Measurements from ENCODE around the gene RNF19B.

RNF19B gene

DNA sequence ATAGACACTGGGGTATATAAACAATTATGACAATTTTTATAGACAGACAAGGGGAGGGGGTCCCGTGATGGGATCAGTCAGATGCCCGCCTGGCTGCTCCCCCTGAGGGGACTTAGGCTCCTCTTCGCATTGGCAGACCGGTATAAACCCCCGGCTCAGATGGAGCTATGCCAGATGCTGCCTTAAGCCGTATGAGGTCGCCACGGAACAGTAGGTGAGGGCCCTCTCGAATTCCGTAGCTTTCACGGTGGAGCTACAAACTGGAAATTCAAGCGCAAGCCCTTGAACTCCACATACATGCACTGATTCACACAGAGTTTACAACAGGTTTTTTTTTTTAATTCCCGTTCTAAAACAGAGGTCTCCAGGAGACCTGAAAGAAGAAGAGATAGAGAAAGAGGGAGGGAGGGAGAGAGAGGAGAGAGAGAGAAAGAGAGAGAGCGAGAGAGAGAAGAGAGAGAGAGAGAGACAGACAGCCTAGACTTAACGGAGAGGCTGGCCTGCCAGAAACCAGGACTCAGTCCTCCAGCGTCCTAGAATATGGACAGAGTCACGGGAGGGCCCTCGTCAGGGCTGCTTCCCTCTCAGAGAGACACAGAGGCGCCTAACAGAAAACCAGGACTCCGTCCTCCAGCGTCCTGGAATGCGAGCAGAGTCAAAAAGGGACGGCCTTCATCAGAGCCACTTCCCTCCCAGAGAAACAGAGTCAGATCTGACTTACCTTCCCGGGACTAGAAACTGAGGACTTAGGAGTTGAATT is 39.0 kb downstream of the RNF19B start:
- H3K4me3 ChIP-seq (ENCODE audit: low read depth, low read length) = no peak overlapping the region
- DNase-seq (ENCODE audit: low read depth) = no peak
- TF ChIP-seq, protein P1, sequence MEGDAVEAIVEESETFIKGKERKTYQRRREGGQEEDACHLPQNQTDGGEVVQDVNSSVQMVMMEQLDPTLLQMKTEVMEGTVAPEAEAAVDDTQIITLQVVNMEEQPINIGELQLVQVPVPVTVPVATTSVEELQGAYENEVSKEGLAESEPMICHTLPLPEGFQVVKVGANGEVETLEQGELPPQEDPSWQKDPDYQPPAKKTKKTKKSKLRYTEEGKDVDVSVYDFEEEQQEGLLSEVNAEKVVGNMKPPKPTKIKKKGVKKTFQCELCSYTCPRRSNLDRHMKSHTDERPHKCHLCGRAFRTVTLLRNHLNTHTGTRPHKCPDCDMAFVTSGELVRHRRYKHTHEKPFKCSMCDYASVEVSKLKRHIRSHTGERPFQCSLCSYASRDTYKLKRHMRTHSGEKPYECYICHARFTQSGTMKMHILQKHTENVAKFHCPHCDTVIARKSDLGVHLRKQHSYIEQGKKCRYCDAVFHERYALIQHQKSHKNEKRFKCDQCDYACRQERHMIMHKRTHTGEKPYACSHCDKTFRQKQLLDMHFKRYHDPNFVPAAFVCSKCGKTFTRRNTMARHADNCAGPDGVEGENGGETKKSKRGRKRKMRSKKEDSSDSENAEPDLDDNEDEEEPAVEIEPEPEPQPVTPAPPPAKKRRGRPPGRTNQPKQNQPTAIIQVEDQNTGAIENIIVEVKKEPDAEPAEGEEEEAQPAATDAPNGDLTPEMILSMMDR (IDR thresholded peaks at IDR 0.05; ENCODE audit: control insufficient read depth, extremely low read depth, insufficient read depth) = no peak

DNA sequence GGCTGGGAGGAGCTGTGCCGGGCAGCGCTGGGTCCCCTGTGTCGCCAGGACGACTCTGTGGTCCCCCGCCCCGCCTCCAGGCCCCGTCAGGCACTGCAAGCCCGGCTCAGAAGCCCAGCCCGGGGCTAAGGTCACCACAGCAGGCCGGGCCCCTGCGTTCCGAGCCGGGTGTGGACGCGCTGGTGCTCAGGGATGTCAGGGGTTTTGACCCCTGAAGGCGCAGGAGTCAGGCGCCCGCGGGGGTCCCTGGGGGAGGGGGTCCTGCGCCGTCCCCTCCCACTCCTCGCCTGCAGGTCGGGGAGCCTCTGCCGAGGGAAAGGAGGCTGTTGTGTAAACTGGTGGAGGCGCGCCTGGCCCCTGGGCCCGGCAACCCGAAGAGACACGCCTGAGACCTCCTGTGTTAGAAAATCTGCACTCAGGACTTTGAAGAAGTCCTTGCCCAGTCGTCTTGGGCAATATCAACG is 39.7 kb downstream of the RNF19B start:
- H3K4me3 ChIP-seq (ENCODE audit: low read depth, low read length) = no peak overlapping the region
- TF ChIP-seq, protein P1 (IDR thresholded peaks at IDR 0.05; ENCODE audit: control insufficient read depth, extremely low read depth, insufficient read depth) = no peak
- no peak for DNase-seq (ENCODE audit: low read depth)

DNA sequence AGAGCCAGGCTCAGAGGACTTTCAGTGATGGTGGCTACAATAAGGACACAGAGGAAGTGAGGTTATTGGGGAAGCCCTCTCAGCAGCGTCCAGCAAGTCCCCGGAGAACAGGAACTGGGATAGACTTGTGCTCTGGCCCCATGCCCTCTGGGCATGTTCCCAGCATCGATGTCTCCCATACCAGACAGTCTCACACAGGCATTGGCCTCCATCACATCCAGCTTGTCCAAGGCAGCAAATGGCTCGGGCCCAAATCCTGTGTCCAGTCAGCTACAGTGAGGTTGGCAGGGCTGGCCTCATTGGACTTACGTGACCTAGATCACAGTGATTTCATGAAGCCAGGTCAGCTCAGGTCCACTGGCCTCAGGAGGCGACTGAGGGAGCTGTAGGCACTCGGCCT is 43.8 kb downstream of the RNF19B start:
- DNase-seq (ENCODE audit: low read depth) = no peak
- TF ChIP-seq, protein P1 (IDR thresholded peaks at IDR 0.05; ENCODE audit: control insufficient read depth, extremely low read depth, insufficient read depth) = no peak
- no peak overlapping the region for H3K4me3 ChIP-seq (ENCODE audit: low read depth, low read length)

DNA sequence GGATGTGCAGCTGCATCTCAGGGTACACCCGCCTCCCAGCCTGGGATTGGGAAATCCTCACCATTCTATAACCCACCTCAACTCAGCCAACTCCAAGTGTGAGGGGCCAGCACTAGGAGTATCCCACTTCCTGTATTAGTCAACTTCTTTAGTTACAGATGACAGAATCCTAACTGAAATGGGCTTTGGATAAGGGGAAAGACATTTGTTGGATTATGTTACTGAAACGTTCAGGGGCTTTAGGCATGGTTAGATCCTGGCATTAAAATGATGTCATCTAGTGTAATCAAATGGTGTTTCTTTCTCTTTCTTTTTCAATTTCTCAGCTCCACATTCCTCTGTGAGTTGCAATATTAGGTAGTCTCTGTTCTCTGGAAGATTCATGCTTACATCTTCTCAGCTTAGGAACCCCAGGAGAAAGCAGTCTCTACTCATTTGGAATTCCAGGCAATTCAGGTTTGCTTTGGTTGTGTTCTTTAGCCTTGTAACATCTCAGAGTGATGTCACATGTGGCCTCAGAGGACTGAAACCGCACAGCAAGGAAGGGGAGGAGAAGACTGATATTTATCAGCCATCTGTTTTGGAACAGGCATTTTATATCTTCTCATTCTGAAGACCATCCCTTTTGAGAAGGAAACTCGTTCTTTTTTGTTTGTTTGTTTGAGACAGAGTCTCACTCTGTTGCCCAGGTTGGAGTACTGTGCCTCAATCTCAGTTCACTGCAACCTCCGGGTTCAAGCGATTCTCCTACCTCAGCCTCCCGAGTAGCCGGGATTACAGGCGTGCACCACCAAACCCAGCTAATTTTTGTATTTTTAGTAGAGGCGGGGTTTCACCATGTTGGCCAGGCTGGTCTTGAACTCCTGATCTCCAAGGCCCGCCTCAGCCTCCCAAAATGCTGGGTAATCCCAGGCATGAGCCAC is 44.5 kb downstream of the RNF19B start:
- TF ChIP-seq, protein P1 (IDR thresholded peaks at IDR 0.05; ENCODE audit: control insufficient read depth, extremely low read depth, insufficient read depth) = no peak
- DNase-seq (ENCODE audit: low read depth) = no peak
- H3K4me3 ChIP-seq (ENCODE audit: low read depth, low read length) = no peak overlapping the region

DNA sequence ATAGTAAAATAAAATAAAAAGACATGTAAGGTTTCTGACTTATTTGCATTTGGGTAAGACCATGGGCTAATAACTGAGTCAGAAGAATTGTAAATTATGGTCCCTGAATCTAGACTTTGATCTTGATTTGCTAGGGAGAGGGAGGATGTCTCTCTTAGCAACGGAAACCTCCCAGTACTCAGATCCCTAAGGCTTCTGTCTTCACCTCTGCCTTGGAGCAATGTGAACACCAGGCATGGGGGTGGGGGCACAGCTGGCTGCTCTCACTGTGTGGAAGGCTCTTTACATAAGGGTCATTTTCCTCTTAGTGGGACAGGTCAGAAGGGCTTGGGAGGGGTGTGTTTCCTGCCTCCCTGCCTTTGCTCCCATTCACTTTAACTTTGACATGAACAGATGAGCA is 46.4 kb downstream of the RNF19B start:
- H3K4me3 ChIP-seq (ENCODE audit: low read depth, low read length) = no peak overlapping the region
- TF ChIP-seq, protein P1 (IDR thresholded peaks at IDR 0.05; ENCODE audit: control insufficient read depth, extremely low read depth, insufficient read depth) = no peak
- no peak for DNase-seq (ENCODE audit: low read depth)

DNA sequence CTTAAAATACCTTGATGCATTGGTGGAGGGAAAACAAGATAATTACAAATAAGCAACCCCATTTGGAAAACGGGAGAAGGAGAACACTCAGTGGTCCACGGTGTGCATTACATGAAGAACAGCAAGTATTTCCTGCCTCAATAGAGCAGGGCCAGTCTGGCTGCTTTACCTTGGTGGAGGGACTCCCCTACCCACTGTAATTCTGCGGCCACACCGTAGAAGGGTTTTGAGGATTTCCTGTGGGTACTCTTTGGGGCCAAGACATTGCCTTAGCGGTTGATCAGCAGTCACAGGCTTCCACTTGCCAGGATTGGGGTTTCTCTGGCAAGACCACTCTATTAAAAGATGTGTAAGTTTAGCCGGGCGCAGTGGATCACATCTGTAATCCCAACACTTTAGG is 47.1 kb downstream of the RNF19B start:
- no peak overlapping the region for H3K4me3 ChIP-seq (ENCODE audit: low read depth, low read length)
- TF ChIP-seq, protein P1 (IDR thresholded peaks at IDR 0.05; ENCODE audit: control insufficient read depth, extremely low read depth, insufficient read depth) = no peak
- DNase-seq (ENCODE audit: low read depth) = no peak
